ENCODE measurements around the gene CYLC1.

Gene CYLC1, protein sequence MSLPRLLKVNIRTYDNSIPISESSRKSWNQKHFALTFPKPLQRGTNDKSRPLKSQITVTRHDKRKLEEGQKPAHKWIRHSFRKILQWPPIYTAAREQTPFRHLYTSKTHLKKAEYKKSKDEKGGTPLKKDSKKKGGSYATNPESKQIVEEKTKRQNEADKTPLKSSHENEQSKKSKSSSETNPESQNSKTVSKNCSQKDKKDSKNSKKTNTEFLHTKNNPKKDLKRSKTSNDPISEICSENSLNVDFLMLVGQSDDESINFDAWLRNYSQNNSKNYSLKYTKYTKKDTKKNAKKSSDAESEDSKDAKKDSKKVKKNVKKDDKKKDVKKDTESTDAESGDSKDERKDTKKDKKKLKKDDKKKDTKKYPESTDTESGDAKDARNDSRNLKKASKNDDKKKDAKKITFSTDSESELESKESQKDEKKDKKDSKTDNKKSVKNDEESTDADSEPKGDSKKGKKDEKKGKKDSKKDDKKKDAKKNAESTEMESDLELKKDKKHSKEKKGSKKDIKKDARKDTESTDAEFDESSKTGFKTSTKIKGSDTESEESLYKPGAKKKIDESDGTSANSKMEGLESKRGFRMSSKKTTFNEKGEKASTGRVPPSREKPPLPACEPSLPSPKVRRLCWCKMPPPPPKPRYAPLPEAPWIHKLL
- 0 reads per million in 2 donors for total RNA-seq

DNA sequence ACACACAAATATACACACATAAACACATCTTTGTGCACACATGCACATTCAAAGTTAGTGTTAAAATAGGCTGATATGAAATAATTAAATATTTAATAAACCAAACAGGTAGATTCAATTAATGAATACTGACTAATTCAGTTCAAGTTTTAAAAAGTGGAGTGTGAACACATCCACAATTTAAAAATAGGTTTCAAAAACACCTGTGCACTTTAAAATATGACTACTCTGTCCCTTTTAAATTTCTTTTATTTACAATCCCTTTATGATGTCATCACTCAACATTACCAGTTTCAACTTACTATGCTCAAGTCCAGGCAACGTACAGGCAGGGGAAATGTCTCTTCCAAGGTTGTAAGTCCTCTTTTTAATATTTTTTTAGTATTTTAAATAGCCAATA lies at the start of gene CYLC1:
TSS of gene CYLC1 (plus strand) at position 301 of the 400 bp plus-strand sequence. CDS start at position 338, 37 bp downstream.
- no peak for DNase-seq

DNA sequence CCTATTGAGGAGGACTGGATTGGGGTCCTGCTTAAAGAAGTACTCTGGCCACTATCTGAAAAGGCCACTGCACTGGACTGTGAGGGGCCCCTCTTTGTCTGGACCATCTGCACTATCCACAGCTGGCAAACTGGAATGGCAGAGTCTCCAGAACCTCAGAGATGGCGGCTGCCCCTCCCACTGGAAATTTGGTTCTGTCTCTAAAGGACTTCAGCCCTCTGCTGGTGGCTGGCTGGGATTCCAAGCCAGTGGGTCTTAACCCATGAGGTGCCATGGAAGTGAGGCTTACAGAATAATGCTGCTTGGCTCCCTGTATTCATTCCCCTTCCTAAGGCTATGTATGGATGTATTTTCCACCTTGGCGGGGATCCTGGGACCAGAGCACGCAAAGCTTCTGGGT lies 41.6 kb upstream of the CYLC1 start:
- DNase-seq = no peak

DNA sequence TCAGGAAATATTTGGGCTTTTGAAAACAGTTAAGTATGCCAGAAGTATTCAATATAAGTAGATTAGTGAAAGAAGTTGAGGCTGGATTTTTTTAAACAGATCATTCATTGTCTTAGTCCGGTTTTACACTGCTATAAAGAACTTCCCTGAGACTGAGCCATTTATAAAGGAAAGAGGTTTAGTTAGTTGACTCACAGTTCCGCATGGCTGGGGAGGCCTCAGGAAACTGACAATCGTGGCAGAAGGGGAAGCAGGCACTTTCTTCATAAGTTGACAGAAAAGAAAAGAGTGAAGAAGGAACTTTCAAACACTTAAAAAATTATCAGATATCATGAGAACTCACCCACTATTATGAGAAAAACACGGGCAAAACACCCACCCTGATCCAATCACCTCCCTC lies 31.1 kb upstream of the CYLC1 start:
- DNase-seq = no peak

DNA sequence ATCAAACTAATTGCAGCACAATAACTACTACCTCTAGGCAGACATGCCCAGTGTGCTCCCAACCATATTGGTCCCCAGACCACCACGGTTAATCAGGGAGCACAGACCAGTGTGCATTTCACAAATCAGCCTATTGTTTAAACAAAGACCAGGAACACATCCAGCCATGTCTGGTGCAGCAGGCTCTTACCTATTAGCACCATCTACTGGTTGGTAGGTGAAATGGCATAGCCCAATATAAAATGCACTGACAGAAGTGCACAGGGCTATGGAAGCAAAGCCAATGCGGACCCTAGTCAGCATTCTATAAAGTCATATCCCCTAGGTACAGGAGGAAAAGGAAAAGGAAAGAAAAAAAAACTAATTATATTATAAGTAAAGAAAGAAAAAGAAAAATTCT lies 15.5 kb upstream of the CYLC1 start:
- DNase-seq = no peak

DNA sequence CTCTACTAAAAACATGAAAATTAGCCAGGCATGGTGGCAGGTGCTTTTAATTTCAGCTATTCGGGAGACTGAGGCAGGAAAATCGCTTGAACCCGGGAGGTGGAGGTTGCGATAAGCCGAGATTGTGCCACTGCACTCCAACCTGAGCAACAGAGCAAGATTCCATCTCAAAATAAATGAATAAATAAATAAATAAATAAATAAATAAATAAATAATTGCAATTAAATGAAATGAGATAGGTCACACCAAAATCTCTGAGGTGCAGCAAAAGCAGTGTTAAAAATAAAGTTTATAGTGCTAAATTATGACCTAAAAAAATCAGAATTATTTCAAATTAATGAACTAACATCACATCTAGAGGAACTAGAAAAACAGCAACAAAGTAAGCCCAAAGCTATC lies 13.6 kb upstream of the CYLC1 start:
- no peak for DNase-seq

DNA sequence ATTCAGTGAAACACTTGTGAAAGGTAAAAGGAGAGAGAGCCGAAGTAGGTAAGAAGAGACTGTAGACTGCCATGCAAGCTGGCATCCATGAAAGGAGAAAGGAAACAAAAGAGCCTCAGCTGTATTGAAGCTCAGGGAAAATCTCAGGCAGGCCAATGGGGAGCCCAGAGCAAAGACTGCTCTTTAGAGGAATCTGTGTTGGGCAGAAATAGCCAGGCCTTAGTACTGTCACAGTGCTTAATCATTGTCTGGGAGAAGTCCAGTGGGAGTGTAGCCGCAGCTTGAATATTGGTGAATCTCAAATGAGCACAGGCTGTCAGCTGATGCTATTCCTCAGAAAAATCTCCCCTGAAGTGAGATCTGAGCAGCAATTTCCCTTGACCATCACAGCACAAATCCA lies 27.6 kb downstream of the CYLC1 start:
- no peak for DNase-seq

DNA sequence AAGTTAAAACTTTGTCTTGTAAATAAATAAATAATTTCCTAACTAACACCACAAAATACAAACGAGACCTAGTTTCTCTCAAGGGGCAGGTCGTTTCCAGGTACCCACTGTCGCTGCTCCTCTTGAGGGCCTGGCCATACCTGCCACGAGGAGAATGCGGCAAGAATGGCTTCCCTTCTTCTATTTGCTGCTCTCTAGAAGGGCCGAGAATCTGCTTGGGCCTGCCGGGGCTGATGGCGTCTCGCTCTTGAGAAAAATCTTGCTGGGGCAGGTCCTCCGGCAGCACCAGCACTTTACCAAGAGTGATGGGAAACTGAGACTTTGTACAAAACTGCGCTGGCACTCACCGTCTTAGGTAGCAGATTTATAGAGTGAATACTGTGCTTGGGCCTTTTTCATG lies 31.5 kb downstream of the CYLC1 start:
- DNase-seq = no peak

DNA sequence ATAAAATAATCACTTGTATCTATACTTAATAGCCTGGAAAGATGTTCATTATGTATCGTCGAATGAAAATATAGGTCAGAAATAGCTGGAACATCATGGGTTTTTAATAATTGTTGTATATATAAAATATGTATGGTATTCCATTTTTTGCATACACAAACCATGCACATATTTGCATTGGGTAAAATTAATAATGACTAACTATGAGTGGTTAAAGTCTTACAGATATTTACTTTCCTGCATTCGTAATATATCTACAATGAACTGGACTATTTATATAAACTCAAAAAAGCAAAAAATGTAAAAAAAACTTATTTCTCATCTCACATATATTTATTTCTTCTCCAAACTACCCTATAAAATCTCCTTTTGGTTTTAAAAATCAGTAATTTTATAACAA lies 46.0 kb downstream of the CYLC1 start:
- no peak for DNase-seq

DNA sequence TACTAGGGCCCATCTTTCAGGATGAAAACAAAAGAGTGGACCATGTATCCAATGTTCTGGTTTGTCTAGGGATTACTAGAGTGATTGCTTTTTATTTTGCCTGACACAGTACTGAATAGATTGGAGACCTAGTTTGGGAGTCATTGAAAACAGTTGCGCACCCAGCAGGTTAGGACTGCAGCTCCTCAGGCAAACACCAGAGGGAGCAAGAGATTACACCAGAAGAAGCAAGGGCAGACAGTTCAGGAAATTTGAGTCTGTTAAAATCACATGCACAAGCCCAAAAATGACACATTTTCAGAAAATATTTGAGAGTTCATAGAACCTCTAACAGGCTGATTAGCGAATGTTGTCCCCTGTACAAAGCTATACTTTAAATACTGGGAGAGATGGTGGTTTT lies 55.6 kb downstream of the CYLC1 start:
- no peak for DNase-seq

DNA sequence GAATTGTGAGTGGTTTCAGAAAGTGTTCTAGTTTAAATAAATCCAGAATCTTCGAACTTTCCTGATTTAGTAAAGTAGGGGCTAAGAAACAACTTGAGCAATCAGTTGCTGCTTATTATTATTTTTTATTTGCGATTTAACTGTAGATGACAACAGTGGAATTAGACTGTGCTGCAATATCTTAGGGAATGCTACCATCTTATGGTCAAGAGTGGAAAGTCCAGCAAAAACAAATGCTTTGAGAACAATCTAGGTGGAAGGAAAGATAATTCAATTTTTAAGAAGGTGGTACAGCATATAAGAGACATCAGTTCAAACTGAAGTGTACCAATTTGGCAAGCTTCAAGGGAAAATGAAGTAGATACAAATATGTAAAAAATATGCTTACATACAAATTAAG lies 73.3 kb downstream of the CYLC1 start:
- no peak for DNase-seq
